ENCODE measurements around the gene DEFB113. TPM values are rescaled to one million over a fixed set of nuclear protein-coding genes. Genes with fewer than 3 reads are reported as not detected.

Gene DEFB113
- total RNA-seq, 1 experiment from 2014 or later: not detected

GRCh38 chr6:49958180-49958579 lies 11.2 kb downstream of the DEFB113 start (continued):
- TF ChIP-seq JUND (IDR thresholded peaks at IDR 0.05) (no peak), SRF (IDR thresholded peaks at IDR 0.05; ENCODE audit: low read depth) (no peak), FOSL1 (IDR thresholded peaks at IDR 0.05; ENCODE audit: low read depth) (no peak), CEBPB (IDR thresholded peaks at IDR 0.05; ENCODE audit: low read depth) (no peak), POLR2AphosphoS5 (IDR thresholded peaks at IDR 0.05; ENCODE audit: low read depth, low read length) (no peak), MAX (IDR thresholded peaks at IDR 0.05) (no peak), SP1 (IDR thresholded peaks at IDR 0.05; ENCODE audit: low read depth) (no peak), TCF7L2 (IDR thresholded peaks at IDR 0.05; ENCODE audit: borderline replicate concordance, extremely low read depth, insufficient read depth, insufficient read length) (no peak), ZNF274 (IDR thresholded peaks at IDR 0.05; ENCODE audit: low read depth, low read length) (no peak)

- Histone ChIP-seq H4K20me1 (ENCODE audit: insufficient read depth) (no peaks in the 10 kb centered on the region), H3K4me3 (replicated peaks in 1 of 2; ENCODE audit: low read depth in 1 of 2, low read length in 2 of 2) (no peak overlapping the region), H3K27ac (ENCODE audit: low read depth, low read length) (no peak overlapping the region), H2AFZ (ENCODE audit: low read depth, low read length, poor library complexity, severe bottlenecking) (no peak overlapping the region), H3K4me2 (ENCODE audit: low read length) (no peak overlapping the region), H3K9me2 (ENCODE audit: insufficient read depth) (no peaks in the 10 kb centered on the region), H3K9me3 (ENCODE audit: control insufficient read depth in 1 of 2, insufficient read depth in 1 of 2, low read depth in 1 of 2, low read length in 2 of 2) (no peaks in the 10 kb centered on the region), H3K36me3 (ENCODE audit: control insufficient read depth in 1 of 2, insufficient read depth in 2 of 2, low read length in 2 of 2) (no peaks in the 10 kb centered on the region), H3K9ac (ENCODE audit: low read length) (no peak overlapping the region), H3K79me2 (ENCODE audit: insufficient read depth, low read length) (no peaks in the 10 kb centered on the region), H3K27me3 (ENCODE audit: insufficient read depth, low read length) (no peaks in the 10 kb centered on the region), H3K4me1 (ENCODE audit: control insufficient read depth in 1 of 2, insufficient read depth in 2 of 2, low read length in 2 of 2) (no peaks in the 10 kb centered on the region)
- ChIA-PET POLR2A (no interaction called here), RAD21 (ENCODE audit: low non-redundant PET in 1 of 2, low total read pairs in 2 of 2, uncharacterized antibody in 2 of 2, unreplicated experiment in 2 of 2) (no interaction called here), CTCF (no interaction called here)
- ATAC-seq (no peak), DNase-seq (ENCODE audit: low read depth, low spot score) (no peak)
- no TSS peak for BruUV-seq (replicated peaks)
- TF ChIP-seq, protein P1, sequence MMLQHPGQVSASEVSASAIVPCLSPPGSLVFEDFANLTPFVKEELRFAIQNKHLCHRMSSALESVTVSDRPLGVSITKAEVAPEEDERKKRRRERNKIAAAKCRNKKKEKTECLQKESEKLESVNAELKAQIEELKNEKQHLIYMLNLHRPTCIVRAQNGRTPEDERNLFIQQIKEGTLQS (IDR thresholded peaks at IDR 0.05): no peak
- TF ChIP-seq SP1 (IDR thresholded peaks at IDR 0.05; ENCODE audit: low read depth) (no peak), MAX (IDR thresholded peaks at IDR 0.05) (no peak), SIN3A (IDR thresholded peaks at IDR 0.05; ENCODE audit: low read depth) (no peak), ZBTB33 (IDR thresholded peaks at IDR 0.05; ENCODE audit: extremely low read depth, insufficient replicate concordance, low read length) (no peak), EGR1 (IDR thresholded peaks at IDR 0.05; ENCODE audit: low read depth) (no peak), RAD21 (IDR thresholded peaks at IDR 0.05; ENCODE audit: low read depth) (no peak), FOSL1 (IDR thresholded peaks at IDR 0.05; ENCODE audit: low read depth) (no peak), ZNF274 (IDR thresholded peaks at IDR 0.05; ENCODE audit: low read depth, low read length) (no peak), ZFX (IDR thresholded peaks at IDR 0.05) (no peak)
- intact Hi-C loops (cut with micrococcal nuclease): no loop called here
Observed at GRCh38 chr6:49955847-49956246, 13.6 kb downstream of the DEFB113 start.
